Loucy (cell line): ENCODE results near the gene OR5AN1.

Experiments used
- H2AFZ ChIP-seq: fragments of 200-600 bp; sonication (generic); 2 replicates; pipeline ENCODE4 v1.6.0; 2016; ENCODE audit warnings: antibody characterized with exemption, mild to moderate bottlenecking, low read length, moderate library complexity
- H3F3A ChIP-seq: fragments of 200-600 bp; 2 replicates; pipeline ENCODE4 v1.6.0; 2016; ENCODE audit warnings: antibody characterized with exemption, low read depth, mild to moderate bottlenecking
- H3K27me3 ChIP-seq: fragments of 200-600 bp; sonication (generic); 2 replicates; pipeline ENCODE4 v1.6.1; 2014; ENCODE audit warnings: low read length, mild to moderate bottlenecking; ENCODE audit not compliant: insufficient read depth, poor library complexity, severe bottlenecking
- H3K36me3 ChIP-seq: fragments of 200-600 bp; sonication (generic); 2 replicates; pipeline ENCODE4 v1.6.1; 2016; ENCODE audit warnings: low read length; ENCODE audit not compliant: insufficient read depth
- H3K4me1 ChIP-seq: fragments of 200-600 bp; sonication (generic); 2 replicates; pipeline ENCODE4 v1.5.1; 2014; ENCODE audit warnings: low read length, mild to moderate bottlenecking; ENCODE audit not compliant: insufficient read depth, poor library complexity, severe bottlenecking
- H3K4me2 ChIP-seq: fragments of 200-600 bp; sonication (generic); 2 replicates; pipeline ENCODE4 v1.6.0; 2014; ENCODE audit warnings: antibody characterized with exemption, low read length, low read depth, mild to moderate bottlenecking; ENCODE audit not compliant: poor library complexity, severe bottlenecking
- H3K4me3 ChIP-seq: fragments of 200-600 bp; sonication (generic); 2 replicates; pipeline ENCODE4 v1.5.1; 2014; ENCODE audit warnings: low read length, mild to moderate bottlenecking, mixed read lengths; ENCODE audit not compliant: poor library complexity, severe bottlenecking
- H3K79me2 ChIP-seq: fragments of 200-600 bp; sonication (generic); 2 replicates; pipeline ENCODE4 v1.6.1; 2014; ENCODE audit warnings: low read length; ENCODE audit not compliant: insufficient read depth
- H3K9ac ChIP-seq: fragments of 200-600 bp; sonication (generic); 2 replicates; pipeline ENCODE4 v1.6.0; 2014; ENCODE audit warnings: mild to moderate bottlenecking, low read depth, low read length, moderate library complexity; ENCODE audit not compliant: poor library complexity, severe bottlenecking
- H3K9me2 ChIP-seq: fragments of 200-600 bp; sonication (generic); replicated peaks from 2 replicates; pipeline ENCODE4 v1.6.1; 2016; ENCODE audit warnings: low read depth, low read length, mixed read lengths
- H3K9me3 ChIP-seq: fragments of 200-600 bp; sonication (generic); 2 replicates; pipeline ENCODE4 v1.6.1; 2014; ENCODE audit warnings: mild to moderate bottlenecking, antibody characterized with exemption, low read length, low read depth; ENCODE audit not compliant: insufficient read depth
- H4K20me1 ChIP-seq: fragments of 200-600 bp; sonication (generic); 2 replicates; pipeline ENCODE4 v1.6.0; 2014; ENCODE audit warnings: antibody characterized with exemption, low read length, mild to moderate bottlenecking; ENCODE audit not compliant: insufficient read depth, poor library complexity, severe bottlenecking
- CTCF ChIP-seq: fragments of 200-600 bp; sonication (generic); conservative IDR thresholded peaks from 2 replicates; pipeline ENCODE4 v1.5.1; 2014; ENCODE audit warnings: mild to moderate bottlenecking, antibody characterized with exemption, low read length
- EZH2phosphoT487 ChIP-seq: fragments of 200-600 bp; IDR thresholded peaks from 2 replicates; pipeline ENCODE4 v1.6.1; 2018; ENCODE audit warnings: antibody characterized with exemption, mild to moderate bottlenecking, moderate library complexity, borderline replicate concordance

OR5AN1 gene

GRCh38 chr11:59358595-59358994, at the start of gene OR5AN1:
Gene OR5AN1, plus strand, starts transcription at chr11:59358895. Its CDS starts 5,564 bp downstream, at chr11:59364459.
- Histone ChIP-seq H3K4me2 (no peak within 1 kb of the TSS), H3K27me3 (no peaks in the 10 kb centered on the region), H3K4me3 (no peak within 1 kb of the TSS), H3K9me3 (no peaks in the 10 kb centered on the region), H3K9me2 (no peaks in the 10 kb centered on the region), H3K9ac (no peak within 1 kb of the TSS), H3F3A (no peaks in the 10 kb centered on the region), H3K36me3 (no peaks in the 10 kb centered on the region), H3K79me2 (no peaks in the 10 kb centered on the region), H4K20me1 (no peaks in the 10 kb centered on the region), H3K4me1 (no peaks in the 10 kb centered on the region), H2AFZ (no peak within 1 kb of the TSS)
- TF ChIP-seq EZH2phosphoT487 (no peak), CTCF (no peak)

GRCh38 chr11:59335001-59335400, 23.7 kb upstream of the OR5AN1 start:
- Histone ChIP-seq H2AFZ (no peak overlapping the region), H3K79me2 (no peaks in the 10 kb centered on the region), H3K36me3 (no peaks in the 10 kb centered on the region), H3K27me3 (no peaks in the 10 kb centered on the region), H3K4me2 (no peak overlapping the region), H4K20me1 (no peaks in the 10 kb centered on the region), H3F3A (no peaks in the 10 kb centered on the region), H3K9ac (no peak overlapping the region), H3K9me2 (no peaks in the 10 kb centered on the region), H3K9me3 (no peaks in the 10 kb centered on the region), H3K4me3 (no peak overlapping the region), H3K4me1 (no peaks in the 10 kb centered on the region)
- TF ChIP-seq EZH2phosphoT487 (no peak), CTCF (no peak)

GRCh38 chr11:59336176-59336575, 22.5 kb upstream of the OR5AN1 start:
- H3K9me2 ChIP-seq = no peaks in the 10 kb centered on the region
- H3K27me3 ChIP-seq = no peaks in the 10 kb centered on the region
- no peak overlapping the region for H3K4me2 ChIP-seq
- no peaks in the 10 kb centered on the region for H3K4me1 ChIP-seq
- TF ChIP-seq CTCF (no peak), EZH2phosphoT487 (no peak)
- H3K79me2 ChIP-seq = no peaks in the 10 kb centered on the region
- H3F3A ChIP-seq = no peaks in the 10 kb centered on the region
- H2AFZ ChIP-seq = no peak overlapping the region
- H3K36me3 ChIP-seq = no peaks in the 10 kb centered on the region
- H4K20me1 ChIP-seq = no peaks in the 10 kb centered on the region
- no peaks in the 10 kb centered on the region; the same call in 1 of the 2 replicates for H3K9me3 ChIP-seq
- H3K9ac ChIP-seq = no peak overlapping the region
- H3K4me3 ChIP-seq = no peak overlapping the region
